ENCODE data around the gene ADAMTS9.

Gene ADAMTS9, protein sequence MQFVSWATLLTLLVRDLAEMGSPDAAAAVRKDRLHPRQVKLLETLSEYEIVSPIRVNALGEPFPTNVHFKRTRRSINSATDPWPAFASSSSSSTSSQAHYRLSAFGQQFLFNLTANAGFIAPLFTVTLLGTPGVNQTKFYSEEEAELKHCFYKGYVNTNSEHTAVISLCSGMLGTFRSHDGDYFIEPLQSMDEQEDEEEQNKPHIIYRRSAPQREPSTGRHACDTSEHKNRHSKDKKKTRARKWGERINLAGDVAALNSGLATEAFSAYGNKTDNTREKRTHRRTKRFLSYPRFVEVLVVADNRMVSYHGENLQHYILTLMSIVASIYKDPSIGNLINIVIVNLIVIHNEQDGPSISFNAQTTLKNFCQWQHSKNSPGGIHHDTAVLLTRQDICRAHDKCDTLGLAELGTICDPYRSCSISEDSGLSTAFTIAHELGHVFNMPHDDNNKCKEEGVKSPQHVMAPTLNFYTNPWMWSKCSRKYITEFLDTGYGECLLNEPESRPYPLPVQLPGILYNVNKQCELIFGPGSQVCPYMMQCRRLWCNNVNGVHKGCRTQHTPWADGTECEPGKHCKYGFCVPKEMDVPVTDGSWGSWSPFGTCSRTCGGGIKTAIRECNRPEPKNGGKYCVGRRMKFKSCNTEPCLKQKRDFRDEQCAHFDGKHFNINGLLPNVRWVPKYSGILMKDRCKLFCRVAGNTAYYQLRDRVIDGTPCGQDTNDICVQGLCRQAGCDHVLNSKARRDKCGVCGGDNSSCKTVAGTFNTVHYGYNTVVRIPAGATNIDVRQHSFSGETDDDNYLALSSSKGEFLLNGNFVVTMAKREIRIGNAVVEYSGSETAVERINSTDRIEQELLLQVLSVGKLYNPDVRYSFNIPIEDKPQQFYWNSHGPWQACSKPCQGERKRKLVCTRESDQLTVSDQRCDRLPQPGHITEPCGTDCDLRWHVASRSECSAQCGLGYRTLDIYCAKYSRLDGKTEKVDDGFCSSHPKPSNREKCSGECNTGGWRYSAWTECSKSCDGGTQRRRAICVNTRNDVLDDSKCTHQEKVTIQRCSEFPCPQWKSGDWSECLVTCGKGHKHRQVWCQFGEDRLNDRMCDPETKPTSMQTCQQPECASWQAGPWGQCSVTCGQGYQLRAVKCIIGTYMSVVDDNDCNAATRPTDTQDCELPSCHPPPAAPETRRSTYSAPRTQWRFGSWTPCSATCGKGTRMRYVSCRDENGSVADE (N-terminal part only)

DNA sequence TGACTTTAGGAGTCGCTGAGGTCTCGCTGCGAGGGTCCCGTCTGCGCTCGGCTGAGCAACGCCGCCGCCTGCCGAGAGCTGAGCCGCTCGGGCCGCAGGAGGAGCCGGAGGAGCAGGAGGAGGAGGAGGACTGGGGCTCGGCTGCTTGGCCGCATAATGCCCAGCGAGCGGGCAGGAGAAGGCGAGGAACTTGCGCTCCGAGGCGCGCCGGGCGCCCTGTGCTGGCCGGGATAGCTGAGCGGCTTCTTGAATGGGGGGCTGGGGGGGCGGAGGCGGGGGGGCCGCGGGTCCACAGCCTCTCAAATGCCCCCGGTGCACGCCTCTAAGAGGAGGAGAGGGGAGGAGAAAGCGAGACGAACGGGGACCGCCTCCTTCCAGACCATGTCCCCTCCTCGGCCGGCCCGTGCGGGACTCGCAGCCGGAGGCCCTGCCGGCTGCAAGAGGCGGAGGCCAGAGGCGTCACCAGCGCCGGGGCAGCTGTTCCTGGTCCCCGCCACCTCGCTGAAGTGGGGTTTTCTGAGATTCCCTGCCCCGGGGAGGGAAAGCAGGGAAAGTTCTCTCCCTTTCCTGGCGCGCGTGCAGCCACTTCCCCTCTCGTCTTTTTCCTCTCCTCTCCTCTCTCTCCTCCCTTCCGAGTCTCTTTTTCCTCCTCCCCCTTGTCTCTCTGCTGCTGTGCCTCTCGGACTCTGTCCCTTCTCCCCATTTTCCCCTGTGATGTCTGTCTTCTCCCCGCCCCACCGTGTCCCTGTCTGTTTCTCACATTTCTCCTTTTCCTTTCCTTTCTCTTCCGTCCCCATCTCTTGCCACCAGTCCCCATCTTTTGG, at the start of gene ADAMTS9:
ADAMTS9 (minus strand) TSS at position 220 of the 824 bp plus-strand sequence. CDS start 343 bp downstream, outside the sequence.
- no peak for DNase-seq

DNA sequence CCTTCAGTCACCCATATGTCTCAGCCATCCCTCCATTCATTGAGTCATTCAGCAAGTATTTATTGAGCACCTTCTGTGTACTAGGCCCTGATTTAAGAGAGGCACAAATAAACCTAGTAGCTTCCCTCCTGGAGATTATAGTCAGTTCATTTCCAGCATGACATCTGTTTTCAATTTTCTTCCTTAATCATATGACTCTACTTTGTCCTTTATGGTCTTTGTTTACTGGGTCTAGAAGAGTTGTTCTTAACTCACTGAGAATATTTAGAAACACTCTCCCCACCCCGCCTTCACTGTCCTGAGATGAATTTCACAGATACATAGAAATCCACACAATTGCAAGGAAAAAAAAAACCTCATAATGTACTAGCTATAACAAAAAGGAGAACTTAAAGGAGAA, 44.8 kb upstream of the ADAMTS9 start:
- DNase-seq: no peak

DNA sequence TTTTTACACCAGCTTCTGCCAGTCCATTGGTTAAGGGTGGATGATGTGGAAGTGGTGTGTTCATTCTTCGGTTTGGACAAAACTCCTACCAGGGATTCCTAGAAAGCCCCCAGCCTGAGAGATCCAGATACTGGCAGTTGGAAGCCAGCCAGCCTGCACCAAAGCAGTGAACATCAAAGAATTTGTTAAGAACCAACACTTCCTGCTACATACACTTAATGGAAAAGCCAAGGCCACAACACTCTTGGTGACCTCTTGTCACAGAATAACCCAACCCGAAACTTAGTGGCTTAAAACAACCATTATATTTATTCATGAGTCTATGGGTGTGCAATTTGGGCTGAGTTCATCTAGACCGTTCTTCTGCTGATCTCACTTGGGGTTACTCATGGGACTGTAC, 42.9 kb upstream of the ADAMTS9 start:
- no peak for DNase-seq

DNA sequence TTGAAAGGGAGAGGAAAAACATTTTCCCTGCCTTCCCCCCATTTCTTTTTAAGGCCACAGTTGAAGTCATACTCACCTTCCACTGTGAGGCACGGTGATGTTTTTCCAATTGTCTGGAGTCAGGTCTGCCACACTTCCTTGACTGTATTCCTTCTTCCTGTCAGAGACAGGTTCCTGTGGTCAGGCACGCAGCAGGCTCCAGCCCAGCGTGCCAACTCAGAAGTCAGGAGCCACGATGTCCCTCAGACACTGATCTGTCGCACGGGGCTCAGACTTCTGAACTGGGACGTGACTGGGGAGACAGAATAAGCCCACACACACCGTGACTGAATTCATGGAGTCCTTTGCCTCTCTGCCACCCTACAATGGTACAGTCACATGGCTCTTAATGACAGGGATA, 41.2 kb upstream of the ADAMTS9 start:
- DNase-seq: no peak

DNA sequence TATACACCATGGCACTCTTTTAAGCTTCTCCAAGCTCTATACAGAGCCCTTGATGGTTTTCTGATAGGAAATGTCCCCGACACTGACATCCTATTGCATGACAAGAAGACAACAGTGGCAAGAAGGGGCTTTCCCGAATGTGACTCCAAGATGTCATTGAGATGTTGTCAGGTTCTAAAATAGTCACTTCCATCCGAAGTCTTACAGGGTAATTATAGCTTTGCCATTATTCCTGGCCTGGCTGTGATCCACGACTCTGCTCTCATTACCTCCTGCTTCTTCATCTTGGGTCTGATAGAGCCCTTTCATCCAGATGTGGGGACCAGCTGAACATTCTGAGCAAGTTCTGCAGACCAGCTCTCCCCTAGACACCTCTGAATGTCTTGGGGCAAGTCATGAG, 40.6 kb upstream of the ADAMTS9 start:
- DNase-seq: no peak

DNA sequence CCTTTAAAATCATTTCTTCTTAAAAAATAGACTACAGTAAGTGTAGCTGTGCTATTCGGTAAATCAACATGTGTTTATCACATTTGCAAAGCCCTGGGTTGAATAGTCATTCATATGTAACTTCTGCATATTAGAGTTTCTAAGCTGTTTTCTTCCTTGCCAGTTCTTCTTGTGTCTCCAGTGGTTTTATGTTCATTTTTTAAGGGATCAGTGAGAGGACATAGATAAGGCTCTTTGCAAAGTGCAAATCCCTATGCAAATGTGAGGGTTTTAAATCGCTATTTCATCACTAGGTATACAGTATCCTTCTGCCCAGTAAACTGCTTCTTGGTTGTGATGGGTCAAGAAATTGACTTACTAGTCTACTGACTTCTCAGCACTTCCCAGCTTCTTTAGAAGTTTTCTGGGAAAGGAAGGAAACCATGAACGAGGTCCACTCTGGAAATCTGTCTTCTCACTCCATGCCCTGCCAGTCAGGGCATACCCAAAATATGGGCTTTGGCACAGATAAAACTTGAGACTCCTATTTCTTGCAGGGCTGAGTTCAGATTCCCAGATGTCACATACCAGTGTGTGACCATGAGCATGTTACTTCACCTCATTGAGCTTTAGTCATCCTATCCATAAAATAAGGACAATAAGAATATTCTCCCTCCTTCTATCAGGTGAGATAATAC, 38.8 kb upstream of the ADAMTS9 start:
- DNase-seq: no peak

DNA sequence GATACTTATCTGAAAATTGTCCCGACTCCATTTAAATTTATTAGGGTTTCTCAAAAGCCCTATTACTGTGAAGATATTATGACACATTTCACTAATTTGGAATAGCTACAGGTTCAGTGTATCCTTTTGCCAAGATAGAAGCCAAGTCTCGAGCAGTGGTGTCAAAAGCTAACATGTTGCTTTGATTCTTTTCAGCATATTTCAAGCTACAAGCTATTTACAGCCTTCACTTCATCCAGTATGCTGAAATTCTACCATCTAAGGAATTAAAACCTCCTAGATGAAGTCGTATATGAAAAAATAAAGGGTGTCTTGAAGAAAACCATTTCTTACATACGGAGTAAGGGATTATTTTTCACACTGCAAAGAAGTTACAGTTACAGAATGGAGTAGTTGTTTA, 31.2 kb upstream of the ADAMTS9 start:
- DNase-seq: no peak

DNA sequence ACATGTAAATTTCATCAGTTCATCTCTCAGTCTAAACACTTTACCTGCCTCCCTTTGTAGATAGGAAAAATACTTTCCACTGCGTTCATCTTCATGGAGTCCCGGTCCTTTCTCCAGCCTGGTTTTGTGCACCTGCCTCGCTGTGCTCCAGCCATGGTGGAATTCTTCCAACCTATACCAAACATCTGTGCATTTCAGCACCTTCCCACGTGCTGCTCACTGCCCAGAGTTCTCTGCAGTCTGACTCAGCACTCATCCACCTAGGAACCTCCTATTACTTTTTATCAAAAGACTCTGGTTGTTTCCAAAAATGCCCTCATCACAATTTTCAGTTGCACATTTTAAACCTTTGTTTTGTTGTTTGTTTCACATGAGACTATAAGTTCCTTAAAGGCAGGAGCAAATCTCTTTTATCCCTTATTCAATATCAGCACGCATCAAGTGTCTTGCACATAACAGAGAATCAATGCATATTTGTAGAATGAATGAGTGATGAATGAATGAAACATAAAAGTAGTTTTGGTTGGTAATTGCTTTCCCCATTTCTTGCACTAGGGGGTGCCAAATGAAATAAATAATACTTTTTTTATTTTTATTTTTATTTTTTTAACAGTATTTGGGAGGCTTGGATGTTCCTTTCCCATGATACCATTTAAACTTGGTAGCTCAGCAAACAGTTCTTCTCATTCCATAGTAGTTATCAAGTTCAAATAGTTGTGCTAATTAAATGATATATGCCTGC, 30.2 kb upstream of the ADAMTS9 start:
- no peak for DNase-seq

DNA sequence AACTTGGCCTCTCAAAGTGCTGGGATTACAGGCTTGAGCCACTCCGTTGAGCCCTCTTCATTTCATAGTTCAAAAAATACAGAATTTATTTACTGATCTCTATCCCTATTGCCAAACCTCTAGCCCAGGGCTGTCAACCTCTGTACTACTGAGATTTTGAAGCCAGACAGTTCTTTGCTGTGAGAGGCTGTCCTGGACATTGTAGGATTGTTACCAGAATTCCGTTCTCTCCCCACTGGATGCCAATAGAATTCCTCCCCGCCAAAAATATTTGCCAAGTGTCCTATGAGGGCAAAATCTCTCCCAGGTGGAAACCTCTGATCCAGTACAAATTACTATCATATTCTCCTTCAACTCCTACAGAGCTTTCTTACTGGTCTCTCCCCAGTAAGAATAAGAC, 29.6 kb upstream of the ADAMTS9 start:
- DNase-seq: no peak

DNA sequence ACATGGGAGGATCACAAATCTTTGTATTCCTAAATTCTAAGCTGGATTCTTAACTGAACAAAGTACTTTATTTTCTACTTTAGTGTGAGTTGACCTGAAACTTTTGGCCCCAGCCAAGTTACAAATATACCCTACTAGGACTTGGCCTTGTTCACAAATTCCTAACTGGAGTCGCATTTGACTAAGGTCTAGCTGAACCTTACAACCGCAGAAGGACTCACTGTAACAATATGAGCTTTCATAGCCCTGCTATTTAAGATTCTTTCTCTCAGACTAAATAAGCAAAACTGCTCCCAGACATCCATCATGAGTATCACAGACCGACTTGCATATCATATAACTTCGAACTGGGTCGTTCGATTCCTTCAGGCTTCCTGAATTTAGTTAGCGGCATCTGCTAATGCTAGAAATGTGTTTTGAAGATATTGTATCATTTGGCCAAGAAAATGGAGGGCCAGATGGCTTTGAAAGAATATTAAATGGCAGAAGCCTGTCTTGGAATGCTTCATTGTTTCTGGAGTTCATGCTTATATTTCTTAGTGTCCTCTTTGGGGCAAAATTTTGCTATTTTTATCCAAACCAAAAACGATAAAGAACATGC, 28.4 kb upstream of the ADAMTS9 start:
- no peak for DNase-seq

DNA sequence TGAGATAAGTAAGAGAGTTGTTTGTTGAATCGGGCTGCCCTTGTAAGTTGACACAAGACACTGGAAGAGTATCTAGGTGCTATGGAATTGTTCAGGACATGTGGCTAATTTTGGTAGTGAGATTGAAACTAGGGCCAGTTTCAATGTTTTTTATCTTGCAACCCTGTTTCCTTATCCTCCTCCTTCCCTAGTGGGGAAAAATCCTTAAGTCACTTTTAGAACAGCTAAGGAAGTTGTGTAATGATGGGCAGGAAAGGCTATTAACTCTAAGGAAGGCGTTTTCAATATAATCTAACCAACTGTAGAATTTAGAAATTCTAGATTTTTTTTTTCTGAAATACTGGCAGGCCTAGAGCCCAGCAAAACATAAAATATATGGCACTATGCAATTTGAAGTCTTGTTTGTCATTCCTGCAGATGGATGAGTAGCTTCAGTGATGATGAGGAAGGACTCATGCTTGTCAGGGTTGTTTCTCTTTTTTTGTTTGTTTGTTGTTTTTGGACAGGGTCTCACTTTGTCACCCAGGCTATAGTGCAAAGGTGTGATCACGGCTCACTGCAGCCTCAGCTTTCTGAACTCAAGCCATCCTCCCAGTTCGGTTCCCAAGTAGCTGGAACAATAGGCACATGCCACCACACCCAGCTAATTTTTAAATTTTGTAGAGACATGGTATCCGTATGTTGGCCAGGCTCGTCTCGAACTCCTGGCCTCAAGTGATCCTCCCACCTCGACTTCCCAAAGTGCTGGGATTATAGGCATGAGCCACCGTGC, 27.6 kb upstream of the ADAMTS9 start:
- no peak for DNase-seq

DNA sequence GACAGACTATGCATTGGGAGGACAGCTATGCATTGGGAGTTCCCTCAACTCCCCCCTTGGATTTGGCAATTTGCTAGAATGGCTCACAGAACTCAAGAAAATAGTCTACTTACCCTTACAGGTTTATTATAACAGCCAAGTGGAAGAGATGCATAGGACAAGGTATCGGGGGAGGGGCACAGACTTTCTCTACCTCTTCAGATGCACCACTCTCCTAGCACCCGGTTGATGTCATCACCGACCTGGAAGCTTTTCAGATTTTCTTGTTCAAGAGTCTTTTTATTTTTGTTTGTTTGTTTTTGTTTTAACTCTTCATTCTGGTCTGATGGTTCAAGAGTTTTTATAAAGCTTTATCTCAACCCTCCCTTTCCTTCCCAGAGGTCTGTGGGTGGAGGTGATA, 20.7 kb upstream of the ADAMTS9 start:
- no peak for DNase-seq

DNA sequence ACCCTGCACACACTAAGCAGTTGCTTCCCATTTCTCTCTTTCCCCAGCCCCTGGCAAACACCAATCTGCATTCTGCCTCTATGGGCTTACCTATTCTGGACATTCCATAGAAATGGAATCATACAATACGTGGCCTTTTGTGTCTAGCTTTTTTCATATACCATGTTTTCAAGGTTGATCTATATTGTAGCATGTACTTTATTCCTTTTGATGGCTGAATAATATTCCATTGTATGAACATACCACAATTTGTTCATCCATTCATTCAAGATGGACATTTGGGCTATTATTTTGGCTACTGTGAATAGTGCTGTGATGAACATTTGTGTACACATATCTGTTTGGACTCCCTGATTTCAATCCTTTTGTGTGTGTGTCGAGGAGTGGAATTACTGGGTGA, 18.1 kb upstream of the ADAMTS9 start:
- no peak for DNase-seq

DNA sequence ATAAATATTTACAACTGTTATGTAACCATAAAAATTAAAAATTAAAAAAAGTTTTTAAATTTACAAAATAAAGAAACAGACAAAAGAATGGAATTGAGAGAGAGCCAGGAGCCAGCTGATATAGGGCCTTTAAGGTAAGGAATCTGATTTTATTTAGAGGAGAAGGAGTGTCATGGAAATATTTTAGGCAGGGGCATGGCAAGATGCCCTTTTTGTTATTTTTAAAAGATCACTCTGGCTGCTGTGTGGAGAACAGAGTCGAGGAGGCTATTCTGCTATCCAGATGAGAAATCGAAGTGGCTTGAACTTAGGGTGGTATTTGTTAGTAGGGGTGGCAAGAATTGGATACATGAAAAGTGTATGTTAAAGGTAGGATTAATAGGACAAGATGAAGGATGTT, 9.1 kb upstream of the ADAMTS9 start:
- DNase-seq: no peak

DNA sequence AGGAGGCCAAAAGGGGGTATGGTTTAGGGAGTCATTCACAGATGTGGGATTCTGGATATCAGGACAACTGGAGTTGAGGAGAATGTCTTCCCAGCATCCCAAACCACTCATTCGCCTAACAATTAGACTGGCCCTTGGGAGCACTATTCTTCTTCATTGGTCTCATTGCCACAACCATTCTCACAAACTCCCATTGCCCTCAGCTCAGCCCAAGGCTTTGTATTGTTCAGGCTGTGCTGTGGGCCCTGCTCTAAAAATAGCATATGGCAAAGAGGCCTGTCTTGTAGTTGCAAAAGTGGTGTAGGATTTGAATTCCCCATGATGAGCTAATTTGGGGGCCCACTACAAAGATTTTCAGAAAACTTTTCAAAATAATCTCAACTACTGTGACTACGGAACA, 6.3 kb upstream of the ADAMTS9 start:
- DNase-seq: no peak

DNA sequence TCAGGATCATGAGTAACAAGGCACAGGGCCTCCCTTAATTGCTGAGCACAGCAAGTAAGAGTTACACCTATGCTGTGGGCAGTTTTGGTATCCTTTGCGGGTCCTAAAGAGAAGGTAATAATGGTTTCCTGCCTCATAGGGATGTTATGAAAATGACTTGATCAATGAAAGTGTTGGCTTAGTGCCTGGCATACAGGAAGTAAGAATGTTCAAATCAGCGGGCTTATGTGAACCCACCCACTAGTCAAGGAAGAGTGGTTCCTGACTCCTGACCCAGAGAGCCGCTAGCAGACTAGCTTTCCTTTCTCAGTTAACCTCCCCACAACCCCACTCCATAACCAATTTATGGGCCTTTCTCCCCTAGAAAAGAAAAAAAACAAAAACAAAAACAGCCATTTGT, 5.2 kb upstream of the ADAMTS9 start:
- DNase-seq: no peak

DNA sequence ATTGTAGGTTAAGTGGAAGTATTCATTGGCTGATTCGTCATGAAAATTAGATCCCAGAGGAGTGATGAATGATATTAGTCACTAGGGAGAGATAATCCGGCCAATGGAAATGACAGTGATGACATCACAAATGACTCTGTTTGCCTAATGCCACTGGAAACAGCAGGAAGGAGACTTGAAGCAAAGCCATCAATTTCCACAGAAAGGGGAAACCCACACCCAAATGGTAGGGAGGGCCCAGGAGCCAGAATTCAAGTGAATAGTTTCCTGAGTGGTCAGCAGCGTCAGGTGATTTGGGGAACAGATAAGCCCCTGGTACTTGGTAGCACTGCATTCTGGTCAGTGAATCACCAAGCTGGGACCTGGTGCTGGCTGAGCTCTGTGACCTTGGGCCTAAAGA, 3.3 kb upstream of the ADAMTS9 start:
- no peak for DNase-seq

DNA sequence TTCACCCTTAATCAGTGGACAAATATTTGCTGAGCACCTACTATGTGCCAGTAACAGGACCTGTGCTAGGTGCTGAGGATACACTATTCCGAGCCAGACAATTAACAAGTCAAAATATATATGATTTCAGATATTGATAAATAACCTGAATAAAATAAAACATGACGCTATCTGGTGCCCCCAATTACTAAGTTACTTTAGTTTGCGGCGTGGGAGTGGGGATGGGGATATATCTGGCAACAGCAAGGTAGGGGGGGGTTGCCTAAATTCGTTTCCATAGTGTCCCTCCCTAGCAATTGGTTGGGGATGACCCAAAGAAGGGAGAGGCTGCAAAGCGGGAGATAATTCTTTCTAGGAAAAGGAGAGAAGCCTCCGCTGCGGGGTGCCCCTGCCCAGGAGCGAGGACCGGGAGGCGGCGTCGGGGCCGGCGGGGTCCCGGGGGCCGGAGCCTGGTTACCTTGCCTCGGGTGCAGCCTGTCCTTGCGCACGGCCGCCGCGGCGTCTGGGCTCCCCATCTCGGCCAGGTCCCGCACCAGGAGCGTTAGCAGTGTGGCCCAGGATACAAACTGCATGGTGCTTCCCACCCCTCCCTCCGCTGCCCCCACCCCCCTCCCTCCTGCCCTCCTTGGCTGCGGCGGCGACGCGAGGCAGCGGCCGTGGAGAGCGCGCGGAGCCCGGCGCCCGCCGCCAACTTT, 567 bp downstream of the ADAMTS9 start:
- DNase-seq: no peak

DNA sequence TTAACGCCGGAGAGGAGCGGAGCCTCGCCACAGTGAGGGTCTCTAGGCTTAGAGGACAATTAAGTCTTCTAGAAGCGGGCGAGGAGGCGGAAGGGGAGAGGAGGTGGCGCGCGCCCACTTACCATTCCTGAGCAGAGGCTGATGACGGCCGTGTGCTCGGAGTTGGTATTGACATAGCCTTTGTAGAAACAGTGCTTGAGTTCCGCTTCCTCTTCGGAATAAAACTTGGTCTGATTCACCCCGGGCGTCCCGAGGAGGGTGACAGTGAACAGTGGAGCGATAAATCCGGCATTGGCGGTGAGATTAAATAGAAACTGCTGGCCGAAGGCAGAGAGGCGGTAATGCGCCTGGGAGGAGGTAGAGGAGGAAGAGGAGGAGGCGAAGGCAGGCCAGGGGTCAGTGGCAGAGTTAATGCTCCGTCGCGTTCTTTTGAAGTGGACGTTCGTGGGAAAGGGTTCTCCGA, 1.3 kb downstream of the ADAMTS9 start:
- DNase-seq: no peak

Measured in CD4-positive, alpha-beta T cell treated with Interleukin-6 for 4 hours (primary cell).